SK-N-SH (cell line): ENCODE measurements around the gene VAMP3. TPM values are rescaled to one million over a fixed set of nuclear protein-coding genes. Genes with fewer than 3 reads are reported as not detected.

Experiments used
- CTCF ChIA-PET: fragments of 300-600, 350-600 bp; formaldehyde crosslinking; extraction: SDS; loops from one replicate; lab custom pipeline; 2021; lab: Yijun Ruan, JAX
- POLR2A ChIA-PET: fragments of 350-600 bp; sonication (Branson Sonifier 250); formaldehyde crosslinking; extraction: SDS; loops from one replicate; lab custom pipeline; 2020; ENCODE audit warnings: antibody characterized with exemption, inconsistent platforms; lab: Yijun Ruan, JAX
- DNase-seq: peaks from one replicate; pipeline ENCODE4 v3.0.0; 2012
- H2AFZ ChIP-seq: fragments of 200-600 bp; sonication (generic); 2 replicates; pipeline ENCODE4 v1.8.1; 2016; ENCODE audit warnings: antibody characterized with exemption, mild to moderate bottlenecking, low read depth
- H3F3A ChIP-seq: fragments of 200-600 bp; sonication (generic); replicated peaks from 2 replicates; pipeline ENCODE3; 2016; ENCODE audit warnings: antibody characterized with exemption, mild to moderate bottlenecking; ENCODE audit not compliant: insufficient read depth
- H3K27ac ChIP-seq, 2 experiments: fragments of 200-500 bp in 1 of 2; fragments of 200-600 bp in 1 of 2; sonication (Bioruptor generic) in 1 of 2; sonication (generic), shearing (Covaris generic) in 1 of 2; 2 replicates each; pipeline versions ENCODE4 v1.5.1 to v1.6.1; 2014 to 2016; ENCODE audit warnings: low read depth in 2 of 2, inconsistent platforms in 1 of 2, low read length in 1 of 2, mild to moderate bottlenecking in 1 of 2, mixed read lengths in 1 of 2
- H3K27me3 ChIP-seq: fragments of 200-600 bp; sonication (generic), shearing (Covaris generic); 2 replicates; pipeline ENCODE4 v1.6.1; 2016; ENCODE audit warnings: mixed run types; ENCODE audit not compliant: insufficient read depth
- H3K36me3 ChIP-seq, 2 experiments: fragments of 200-500 bp in 1 of 2; fragments of 200-600 bp in 1 of 2; sonication (Bioruptor generic) in 1 of 2; sonication (generic) in 1 of 2; replicated peaks in 1 of 2; 2 replicates each; pipeline versions ENCODE3 to v1.5.1; 2014 to 2016; ENCODE audit warnings: low read length in 1 of 2, mild to moderate bottlenecking in 1 of 2; ENCODE audit not compliant: insufficient read depth in 2 of 2, control insufficient read depth in 1 of 2
- H3K4me1 ChIP-seq, 2 experiments: fragments of 200-500 bp in 1 of 2; fragments of 200-600 bp in 1 of 2; sonication (Bioruptor generic) in 1 of 2; sonication (generic), shearing (Covaris generic) in 1 of 2; 2 replicates each; pipeline versions ENCODE4 v1.5.1 to v1.6.1; 2014 to 2016; ENCODE audit warnings: low read depth in 1 of 2, low read length in 1 of 2, mixed run types in 1 of 2; ENCODE audit not compliant: insufficient read depth in 2 of 2, control insufficient read depth in 1 of 2
- H3K4me2 ChIP-seq: fragments of 200-600 bp; sonication (generic), shearing (Covaris generic); 2 replicates; pipeline ENCODE4 v1.6.1; 2017; ENCODE audit warnings: mixed run types
- H3K4me3 ChIP-seq, 2 experiments: fragments of 200-500 bp in 1 of 2; fragments of 200-600 bp in 1 of 2; sonication (Bioruptor generic) in 1 of 2; sonication (generic), shearing (Covaris generic) in 1 of 2; 2 replicates each; pipeline versions ENCODE4 v1.5.1 to v1.8.1; 2014 to 2016; ENCODE audit warnings: low read depth in 2 of 2, inconsistent platforms in 1 of 2, low read length in 1 of 2, mild to moderate bottlenecking in 1 of 2, mixed read lengths in 1 of 2, moderate library complexity in 1 of 2
- H3K79me2 ChIP-seq: fragments of 200-600 bp; sonication (generic); 2 replicates; pipeline ENCODE4 v1.8.1; 2017; ENCODE audit warnings: mild to moderate bottlenecking; ENCODE audit not compliant: insufficient read depth
- H3K9ac ChIP-seq: fragments of 200-600 bp; sonication (generic); 2 replicates; pipeline ENCODE4 v1.6.1; 2017; ENCODE audit warnings: mixed run types
- H3K9me2 ChIP-seq: fragments of 200-600 bp; sonication (generic); 2 replicates; pipeline ENCODE4 v1.6.1; 2017; ENCODE audit warnings: mixed run types
- H3K9me3 ChIP-seq: fragments of 200-600 bp; sonication (generic); 2 replicates; pipeline ENCODE4 v1.6.1; 2017; ENCODE audit warnings: mixed run types, mild to moderate bottlenecking, moderate library complexity
- H4K20me1 ChIP-seq: fragments of 200-600 bp; sonication (generic); 2 replicates; pipeline ENCODE4 v1.6.1; 2017; ENCODE audit warnings: mild to moderate bottlenecking, mixed run types; ENCODE audit not compliant: insufficient read depth
- CHD2 ChIP-seq: fragments of 150-350 bp; IDR thresholded peaks from 2 replicates; pipeline ENCODE4 v1.6.1; 2018; ENCODE audit warnings: low read length; ENCODE audit not compliant: partially characterized antibody
- ELF1 ChIP-seq: IDR thresholded peaks from 2 replicates; pipeline ENCODE4 v1.4.0; 2012
- FOXJ3 ChIP-seq: sonication (generic); formaldehyde crosslinking; IDR thresholded peaks from 2 replicates; pipeline ENCODE4 v1.5.1; 2020; ENCODE audit warnings: mild to moderate bottlenecking, missing genetic modification reagents
- FOXM1 ChIP-seq: IDR thresholded peaks from 2 replicates; pipeline ENCODE4 v1.4.0; 2012; ENCODE audit warnings: low read depth, mild to moderate bottlenecking
- MEF2A ChIP-seq: IDR thresholded peaks from 2 replicates; pipeline ENCODE4 v1.4.0; 2012; ENCODE audit warnings: low read depth, borderline replicate concordance
- NFIC ChIP-seq: IDR thresholded peaks from 2 replicates; pipeline ENCODE4 v1.4.0; 2012; ENCODE audit warnings: borderline replicate concordance
- RAD21 ChIP-seq: IDR thresholded peaks from 2 replicates; pipeline ENCODE4 v1.6.1; 2012; ENCODE audit warnings: mild to moderate bottlenecking, low read length
- RCOR1 ChIP-seq: fragments of 150-350 bp; IDR thresholded peaks from 2 replicates; pipeline ENCODE4 v1.6.1; 2017; ENCODE audit warnings: antibody characterized with exemption, low read length
- SIN3A ChIP-seq: IDR thresholded peaks from 2 replicates; pipeline ENCODE4 v1.6.1; 2012; ENCODE audit warnings: low read depth, mild to moderate bottlenecking, low read length, moderate library complexity, borderline replicate concordance
- TEAD4 ChIP-seq: IDR thresholded peaks from 2 replicates; pipeline ENCODE4 v1.4.0; 2012; ENCODE audit warnings: mild to moderate bottlenecking, borderline replicate concordance; ENCODE audit not compliant: insufficient read depth
- WGBS: methylation state at CpG from one replicate; pipeline ENCODE4 v1.1.6; 2017; ENCODE audit warnings: low lambda C conversion rate; 5-methylcytosine and 5-hydroxymethylcytosine counted together
- polyA plus RNA-seq, 3 experiments: library from polyadenylated mRNA; depleted of rRNA; stranded (reverse); fragments of >200 nt; gene quantifications; 2 replicates each; pipeline ENCODE4 v1.2.3, GENCODE V29; 2012
- TF ChIP-seq, protein P1 (sequence below): IDR thresholded peaks from 2 replicates; pipeline ENCODE4 v1.4.0; 2012; ENCODE audit warnings: low read depth, borderline replicate concordance
- TF ChIP-seq, protein P2 (sequence below): IDR thresholded peaks from 2 replicates; pipeline ENCODE4; 2012
- TF ChIP-seq, protein P3 (sequence below): IDR thresholded peaks from 2 replicates; pipeline ENCODE4 v1.4.0; 2012; ENCODE audit warnings: low read depth, borderline replicate concordance
- TF ChIP-seq, protein P4 (sequence below): IDR thresholded peaks from 2 replicates; pipeline ENCODE4 v1.4.0; 2012; ENCODE audit warnings: low read depth
- TF ChIP-seq, protein P5 (sequence below): IDR thresholded peaks from 2 replicates; pipeline ENCODE4 v1.6.1; 2012; ENCODE audit warnings: mild to moderate bottlenecking, low read depth, low read length, moderate library complexity
- TF ChIP-seq, protein P6 (sequence below): fragments of 150-350 bp; IDR thresholded peaks from 2 replicates; pipeline ENCODE4 v1.6.1; 2016; ENCODE audit warnings: mild to moderate bottlenecking, low read depth, low read length

VAMP3 gene
- polyA plus RNA-seq, 1 of the 3 experiments (the other 2 are of a cell fraction) = 96.4 TPM

DNA sequence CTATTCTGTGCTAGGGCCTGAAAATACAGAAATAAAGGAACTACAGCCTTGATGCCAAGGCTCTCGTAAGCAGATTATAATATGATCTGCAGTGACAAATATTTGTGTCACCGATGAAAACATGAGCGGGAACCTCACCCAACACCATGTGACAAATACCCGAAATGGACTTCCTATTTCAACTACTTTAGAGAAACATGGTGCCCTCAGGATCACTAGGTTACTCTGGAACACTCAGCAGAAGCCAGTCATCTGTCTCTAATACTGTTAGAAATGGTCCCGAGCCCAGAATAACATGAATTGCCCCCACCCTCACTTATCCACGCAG lies 463 bp upstream of the VAMP3 start:
- Histone ChIP-seq H3K79me2 (peaks cover 44% of the 10 kb centered on the region), H3K4me3 (peak overlapping the region; percentile 67 to 98), H3K9me2 (no peaks in the 10 kb centered on the region), H3K4me1 (peaks cover 5 to 19% of the 10 kb centered on the region in 2 experiments; a peak in 3 of 4 replicates), H3K9ac (peak overlapping the region; percentile 85; the same call in 1 of the 2 replicates), H3K36me3 (peaks cover 22 to 23% of the 10 kb centered on the region in 2 experiments), H3K27ac (peak overlapping the region; percentile 51 to 78; a peak in 3 of 4 replicates), H3F3A (peaks cover under 1% of the 10 kb centered on the region), H3K9me3 (no peaks in the 10 kb centered on the region), H3K27me3 (no peaks in the 10 kb centered on the region), H2AFZ (peak overlapping the region; percentile 97), H3K4me2 (peak overlapping the region; percentile 87), H4K20me1 (peaks cover 25% of the 10 kb centered on the region)
- WGBS = 6% methylated on average over 6 of the region's 6 CpGs
- no peak for TF ChIP-seq FOXM1
- no peak for TF ChIP-seq RAD21
- TF ChIP-seq, protein P1, sequence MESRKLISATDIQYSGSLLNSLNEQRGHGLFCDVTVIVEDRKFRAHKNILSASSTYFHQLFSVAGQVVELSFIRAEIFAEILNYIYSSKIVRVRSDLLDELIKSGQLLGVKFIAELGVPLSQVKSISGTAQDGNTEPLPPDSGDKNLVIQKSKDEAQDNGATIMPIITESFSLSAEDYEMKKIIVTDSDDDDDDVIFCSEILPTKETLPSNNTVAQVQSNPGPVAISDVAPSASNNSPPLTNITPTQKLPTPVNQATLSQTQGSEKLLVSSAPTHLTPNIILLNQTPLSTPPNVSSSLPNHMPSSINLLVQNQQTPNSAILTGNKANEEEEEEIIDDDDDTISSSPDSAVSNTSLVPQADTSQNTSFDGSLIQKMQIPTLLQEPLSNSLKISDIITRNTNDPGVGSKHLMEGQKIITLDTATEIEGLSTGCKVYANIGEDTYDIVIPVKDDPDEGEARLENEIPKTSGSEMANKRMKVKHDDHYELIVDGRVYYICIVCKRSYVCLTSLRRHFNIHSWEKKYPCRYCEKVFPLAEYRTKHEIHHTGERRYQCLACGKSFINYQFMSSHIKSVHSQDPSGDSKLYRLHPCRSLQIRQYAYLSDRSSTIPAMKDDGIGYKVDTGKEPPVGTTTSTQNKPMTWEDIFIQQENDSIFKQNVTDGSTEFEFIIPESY = no peak
- no peak for TF ChIP-seq MEF2A
- CTCF ChIA-PET = interaction anchor here (1.6 to 14.6 kb wide), 3 partner anchors 18 to 103 kb away, joined by 3 to 139 read pairs (median 112); no protein-coding TSS in a partner anchor
- DNase-seq = no peak
- POLR2A ChIA-PET = interaction anchor here (0.6 to 1.4 kb wide), 4 partner anchors 53 to 103 kb away, joined by 3 to 7 read pairs (median 4); no protein-coding TSS in a partner anchor

DNA sequence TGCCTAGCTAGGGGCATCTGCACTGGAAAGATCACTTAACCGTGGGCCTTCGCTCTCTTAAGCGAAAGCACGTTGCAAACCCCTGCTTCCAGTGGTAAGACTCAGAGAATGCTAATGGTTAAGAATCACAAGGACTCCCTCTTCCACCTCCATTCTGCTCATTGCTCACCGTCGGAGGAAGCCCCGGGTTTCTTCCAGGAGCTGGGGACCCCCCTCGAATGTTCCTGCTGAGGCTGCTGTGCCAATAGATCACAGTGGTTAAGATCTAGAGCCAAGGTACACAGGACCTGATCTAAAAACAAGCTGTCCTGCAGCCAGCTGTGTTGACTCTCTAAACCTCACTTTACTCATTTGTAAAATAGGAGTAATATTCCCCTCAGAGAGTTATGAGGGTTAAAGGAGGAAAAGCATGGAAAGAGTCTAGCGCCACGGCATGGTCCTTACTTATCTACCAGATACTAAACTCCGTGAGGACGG lies 765 bp downstream of the VAMP3 start:
- DNase-seq = no peak
- no peak for TF ChIP-seq FOXM1
- TF ChIP-seq, protein P2, sequence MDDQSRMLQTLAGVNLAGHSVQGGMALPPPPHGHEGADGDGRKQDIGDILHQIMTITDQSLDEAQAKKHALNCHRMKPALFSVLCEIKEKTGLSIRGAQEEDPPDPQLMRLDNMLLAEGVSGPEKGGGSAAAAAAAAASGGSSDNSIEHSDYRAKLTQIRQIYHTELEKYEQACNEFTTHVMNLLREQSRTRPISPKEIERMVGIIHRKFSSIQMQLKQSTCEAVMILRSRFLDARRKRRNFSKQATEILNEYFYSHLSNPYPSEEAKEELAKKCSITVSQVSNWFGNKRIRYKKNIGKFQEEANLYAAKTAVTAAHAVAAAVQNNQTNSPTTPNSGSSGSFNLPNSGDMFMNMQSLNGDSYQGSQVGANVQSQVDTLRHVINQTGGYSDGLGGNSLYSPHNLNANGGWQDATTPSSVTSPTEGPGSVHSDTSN = no peak
- TF ChIP-seq NFIC = no peak
- no peak for TF ChIP-seq CHD2
- TF ChIP-seq, protein P3, sequence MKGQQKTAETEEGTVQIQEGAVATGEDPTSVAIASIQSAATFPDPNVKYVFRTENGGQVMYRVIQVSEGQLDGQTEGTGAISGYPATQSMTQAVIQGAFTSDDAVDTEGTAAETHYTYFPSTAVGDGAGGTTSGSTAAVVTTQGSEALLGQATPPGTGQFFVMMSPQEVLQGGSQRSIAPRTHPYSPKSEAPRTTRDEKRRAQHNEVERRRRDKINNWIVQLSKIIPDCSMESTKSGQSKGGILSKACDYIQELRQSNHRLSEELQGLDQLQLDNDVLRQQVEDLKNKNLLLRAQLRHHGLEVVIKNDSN = no peak
- TF ChIP-seq, protein P4, sequence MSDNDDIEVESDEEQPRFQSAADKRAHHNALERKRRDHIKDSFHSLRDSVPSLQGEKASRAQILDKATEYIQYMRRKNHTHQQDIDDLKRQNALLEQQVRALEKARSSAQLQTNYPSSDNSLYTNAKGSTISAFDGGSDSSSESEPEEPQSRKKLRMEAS = no peak
- no peak for TF ChIP-seq TEAD4
- no peak for TF ChIP-seq ELF1
- TF ChIP-seq, protein P5, sequence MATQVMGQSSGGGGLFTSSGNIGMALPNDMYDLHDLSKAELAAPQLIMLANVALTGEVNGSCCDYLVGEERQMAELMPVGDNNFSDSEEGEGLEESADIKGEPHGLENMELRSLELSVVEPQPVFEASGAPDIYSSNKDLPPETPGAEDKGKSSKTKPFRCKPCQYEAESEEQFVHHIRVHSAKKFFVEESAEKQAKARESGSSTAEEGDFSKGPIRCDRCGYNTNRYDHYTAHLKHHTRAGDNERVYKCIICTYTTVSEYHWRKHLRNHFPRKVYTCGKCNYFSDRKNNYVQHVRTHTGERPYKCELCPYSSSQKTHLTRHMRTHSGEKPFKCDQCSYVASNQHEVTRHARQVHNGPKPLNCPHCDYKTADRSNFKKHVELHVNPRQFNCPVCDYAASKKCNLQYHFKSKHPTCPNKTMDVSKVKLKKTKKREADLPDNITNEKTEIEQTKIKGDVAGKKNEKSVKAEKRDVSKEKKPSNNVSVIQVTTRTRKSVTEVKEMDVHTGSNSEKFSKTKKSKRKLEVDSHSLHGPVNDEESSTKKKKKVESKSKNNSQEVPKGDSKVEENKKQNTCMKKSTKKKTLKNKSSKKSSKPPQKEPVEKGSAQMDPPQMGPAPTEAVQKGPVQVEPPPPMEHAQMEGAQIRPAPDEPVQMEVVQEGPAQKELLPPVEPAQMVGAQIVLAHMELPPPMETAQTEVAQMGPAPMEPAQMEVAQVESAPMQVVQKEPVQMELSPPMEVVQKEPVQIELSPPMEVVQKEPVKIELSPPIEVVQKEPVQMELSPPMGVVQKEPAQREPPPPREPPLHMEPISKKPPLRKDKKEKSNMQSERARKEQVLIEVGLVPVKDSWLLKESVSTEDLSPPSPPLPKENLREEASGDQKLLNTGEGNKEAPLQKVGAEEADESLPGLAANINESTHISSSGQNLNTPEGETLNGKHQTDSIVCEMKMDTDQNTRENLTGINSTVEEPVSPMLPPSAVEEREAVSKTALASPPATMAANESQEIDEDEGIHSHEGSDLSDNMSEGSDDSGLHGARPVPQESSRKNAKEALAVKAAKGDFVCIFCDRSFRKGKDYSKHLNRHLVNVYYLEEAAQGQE = no peak
- TF ChIP-seq FOXJ3 = no peak
- TF ChIP-seq, protein P6, sequence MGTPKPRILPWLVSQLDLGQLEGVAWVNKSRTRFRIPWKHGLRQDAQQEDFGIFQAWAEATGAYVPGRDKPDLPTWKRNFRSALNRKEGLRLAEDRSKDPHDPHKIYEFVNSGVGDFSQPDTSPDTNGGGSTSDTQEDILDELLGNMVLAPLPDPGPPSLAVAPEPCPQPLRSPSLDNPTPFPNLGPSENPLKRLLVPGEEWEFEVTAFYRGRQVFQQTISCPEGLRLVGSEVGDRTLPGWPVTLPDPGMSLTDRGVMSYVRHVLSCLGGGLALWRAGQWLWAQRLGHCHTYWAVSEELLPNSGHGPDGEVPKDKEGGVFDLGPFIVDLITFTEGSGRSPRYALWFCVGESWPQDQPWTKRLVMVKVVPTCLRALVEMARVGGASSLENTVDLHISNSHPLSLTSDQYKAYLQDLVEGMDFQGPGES = no peak
- TF ChIP-seq MEF2A = no peak
- TF ChIP-seq SIN3A = no peak
- TF ChIP-seq RCOR1 = no peak

More for the DNA sequence above, 765 bp downstream of the VAMP3 start:
- H3K4me3 ChIP-seq = peak overlapping the region; percentile 67 to 98
- peak overlapping the region; percentile 87 for H3K4me2 ChIP-seq
- peaks cover 55% of the 10 kb centered on the region for H3K79me2 ChIP-seq
- no peaks in the 10 kb centered on the region for H3K9me2 ChIP-seq
- H3F3A ChIP-seq = peaks cover 5% of the 10 kb centered on the region
- 8% methylated on average over 12 of the region's 12 CpGs for WGBS
- POLR2A ChIA-PET = interaction anchor here (1.2 to 1.4 kb wide), 3 partner anchors 68 to 104 kb away, joined by 3 to 7 read pairs (median 5); no protein-coding TSS in a partner anchor
- peaks cover 27% of the 10 kb centered on the region for H4K20me1 ChIP-seq
- CTCF ChIA-PET = interaction anchor here (12.6 to 14.6 kb wide), 2 partner anchors 19 to 104 kb away, joined by 112 to 139 read pairs; no protein-coding TSS in a partner anchor
- no peaks in the 10 kb centered on the region for H3K27me3 ChIP-seq
- no peaks in the 10 kb centered on the region for H3K9me3 ChIP-seq
- peaks cover 5 to 19% of the 10 kb centered on the region in 2 experiments; a peak in 3 of 4 replicates for H3K4me1 ChIP-seq
- H2AFZ ChIP-seq = no peak overlapping the region
- peaks cover 27 to 28% of the 10 kb centered on the region in 2 experiments for H3K36me3 ChIP-seq
- H3K9ac ChIP-seq = peak overlapping the region; percentile 85
- peak overlapping the region; percentile 71 to 75; a peak in 3 of 4 replicates for H3K27ac ChIP-seq
